Astrocyte (in vitro differentiated cells and primary cell): Measurements from ENCODE around the gene EXOSC3. TPM values are rescaled to one million over a fixed set of nuclear protein-coding genes. Genes with fewer than 3 reads are reported as not detected.

ENCODE experiments used
- DNase-seq: peaks from one replicate; pipeline ENCODE4 v3.0.0-alpha.2; 2010; ENCODE audit warnings: low read depth
- FAIRE-seq: peaks from 2 replicates; lab custom pipeline; 2011; peaks lifted over from hg19 to GRCh38; lab: Jason Lieb, UNC
- H2AFZ ChIP-seq: 2 replicates; pipeline ENCODE4 v1.6.0; 2012; ENCODE audit warnings: low read depth, low read length, inconsistent platforms
- H3K27ac ChIP-seq: 2 replicates; pipeline ENCODE4 v1.5.1; 2011; ENCODE audit warnings: low read depth, low read length, inconsistent platforms
- H3K27me3 ChIP-seq: 2 replicates; pipeline ENCODE4 v1.6.0; 2011; ENCODE audit warnings: low read length, inconsistent platforms; ENCODE audit not compliant: insufficient read depth
- H3K36me3 ChIP-seq: 2 replicates; pipeline ENCODE4 v1.5.1; 2011; ENCODE audit warnings: low read length, inconsistent platforms; ENCODE audit not compliant: insufficient read depth
- H3K4me1 ChIP-seq: 2 replicates; pipeline ENCODE4 v1.5.1; 2011; ENCODE audit warnings: low read length, inconsistent platforms; ENCODE audit not compliant: insufficient read depth
- H3K4me2 ChIP-seq: 2 replicates; pipeline ENCODE4 v1.6.0; 2012; ENCODE audit warnings: low read length, inconsistent platforms
- H3K4me3 ChIP-seq: 2 replicates; pipeline ENCODE4 v1.5.1; 2011; ENCODE audit warnings: low read depth, mild to moderate bottlenecking, low read length, inconsistent platforms; ENCODE audit not compliant: insufficient read depth
- H3K79me2 ChIP-seq: 2 replicates; pipeline ENCODE4 v1.6.0; 2012; ENCODE audit warnings: mild to moderate bottlenecking, low read length, inconsistent platforms; ENCODE audit not compliant: insufficient read depth
- H3K9ac ChIP-seq: 2 replicates; pipeline ENCODE4 v1.6.0; 2012; ENCODE audit warnings: mild to moderate bottlenecking, low read length, inconsistent platforms
- H3K9me3 ChIP-seq: 2 replicates; pipeline ENCODE4 v1.5.1; 2012; ENCODE audit warnings: low read depth, mild to moderate bottlenecking, low read length, inconsistent platforms; ENCODE audit not compliant: insufficient read depth
- H4K20me1 ChIP-seq: 2 replicates; pipeline ENCODE4 v1.6.0; 2012; ENCODE audit warnings: low read length, inconsistent platforms; ENCODE audit not compliant: insufficient read depth
- H3K27ac Mint-ChIP-seq: one replicate; pipeline ENCODE4 v1.8.0; 2021; ENCODE audit warnings: mild to moderate bottlenecking, mixed read lengths; ENCODE audit not compliant: unreplicated experiment
- H3K27me3 Mint-ChIP-seq: one replicate; pipeline ENCODE4 v1.8.0; 2021; ENCODE audit warnings: low read depth, mixed read lengths; ENCODE audit not compliant: unreplicated experiment
- H3K36me3 Mint-ChIP-seq: one replicate; pipeline ENCODE4 v1.8.0; 2021; ENCODE audit warnings: low read depth, mixed read lengths; ENCODE audit not compliant: unreplicated experiment
- H3K4me1 Mint-ChIP-seq: one replicate; pipeline ENCODE4 v1.8.0; 2021; ENCODE audit warnings: low read depth, mixed read lengths; ENCODE audit not compliant: unreplicated experiment
- H3K4me3 Mint-ChIP-seq: one replicate; pipeline ENCODE4 v1.8.0; 2021; ENCODE audit warnings: mild to moderate bottlenecking, moderate library complexity, mixed read lengths; ENCODE audit not compliant: unreplicated experiment
- H3K9me3 Mint-ChIP-seq: one replicate; pipeline ENCODE4 v1.8.0; 2021; ENCODE audit warnings: mild to moderate bottlenecking, mixed read lengths; ENCODE audit not compliant: unreplicated experiment
- EZH2 ChIP-seq: IDR thresholded peaks from 2 replicates; pipeline ENCODE4 v1.6.1; 2012; ENCODE audit warnings: mild to moderate bottlenecking, low read length, inconsistent platforms; ENCODE audit not compliant: insufficient read depth
- total RNA-seq: library from RNA; stranded (reverse); gene quantifications from 2 replicates; pipeline ENCODE4 v1.2.1, GENCODE V29; 2021
- TF ChIP-seq, protein P1 (sequence below): IDR thresholded peaks from 2 replicates; pipeline ENCODE4 v1.5.1; 2011; ENCODE audit warnings: low read depth, mild to moderate bottlenecking, inconsistent platforms, low read length, moderate library complexity; ENCODE audit not compliant: insufficient read depth

The EXOSC3 gene
- total RNA-seq, 1 donor from 2014 or later: 30.7 TPM

GRCh38 chr9:37730256-37730655 is 54.6 kb downstream of the EXOSC3 start:
- H3K36me3 Mint-ChIP-seq: no peaks in the 10 kb centered on the region
- peaks cover 39% of the 10 kb centered on the region for H3K27me3 Mint-ChIP-seq

More at GRCh38 chr9:37730256-37730655, 54.6 kb downstream of the EXOSC3 start:
- H3K27ac ChIP-seq: no peak overlapping the region
- DNase-seq (peak; percentile 10), FAIRE-seq (no peak)
- TF ChIP-seq EZH2: no peak
- TF ChIP-seq, protein P1, sequence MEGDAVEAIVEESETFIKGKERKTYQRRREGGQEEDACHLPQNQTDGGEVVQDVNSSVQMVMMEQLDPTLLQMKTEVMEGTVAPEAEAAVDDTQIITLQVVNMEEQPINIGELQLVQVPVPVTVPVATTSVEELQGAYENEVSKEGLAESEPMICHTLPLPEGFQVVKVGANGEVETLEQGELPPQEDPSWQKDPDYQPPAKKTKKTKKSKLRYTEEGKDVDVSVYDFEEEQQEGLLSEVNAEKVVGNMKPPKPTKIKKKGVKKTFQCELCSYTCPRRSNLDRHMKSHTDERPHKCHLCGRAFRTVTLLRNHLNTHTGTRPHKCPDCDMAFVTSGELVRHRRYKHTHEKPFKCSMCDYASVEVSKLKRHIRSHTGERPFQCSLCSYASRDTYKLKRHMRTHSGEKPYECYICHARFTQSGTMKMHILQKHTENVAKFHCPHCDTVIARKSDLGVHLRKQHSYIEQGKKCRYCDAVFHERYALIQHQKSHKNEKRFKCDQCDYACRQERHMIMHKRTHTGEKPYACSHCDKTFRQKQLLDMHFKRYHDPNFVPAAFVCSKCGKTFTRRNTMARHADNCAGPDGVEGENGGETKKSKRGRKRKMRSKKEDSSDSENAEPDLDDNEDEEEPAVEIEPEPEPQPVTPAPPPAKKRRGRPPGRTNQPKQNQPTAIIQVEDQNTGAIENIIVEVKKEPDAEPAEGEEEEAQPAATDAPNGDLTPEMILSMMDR: no peak
- H3K27ac Mint-ChIP-seq: no peak overlapping the region
- no peaks in the 10 kb centered on the region for H3K9me3 ChIP-seq
- H3K4me3 Mint-ChIP-seq: no peak overlapping the region
- H3K79me2 ChIP-seq: no peaks in the 10 kb centered on the region
- H3K4me1 ChIP-seq: no peaks in the 10 kb centered on the region
- H3K9me3 Mint-ChIP-seq: peaks cover 4% of the 10 kb centered on the region
- H3K4me2 ChIP-seq: no peak overlapping the region
- H4K20me1 ChIP-seq: no peaks in the 10 kb centered on the region
- no peaks in the 10 kb centered on the region for H3K36me3 ChIP-seq
- H2AFZ ChIP-seq: no peak overlapping the region
- no peak overlapping the region for H3K4me3 ChIP-seq
- H3K4me1 Mint-ChIP-seq: peaks cover 15% of the 10 kb centered on the region
- H3K27me3 ChIP-seq: peaks cover 42% of the 10 kb centered on the region
- no peak overlapping the region for H3K9ac ChIP-seq

Other genes with a start within 250 kb of the EXOSC3 start
- gene FBXO10, start 208.7 kb downstream of the EXOSC3 start, total RNA-seq: 11.7 and 12.7 TPM in 2 replicates
- gene TOMM5, start 192.5 kb downstream of the EXOSC3 start, total RNA-seq: 125 and 137 TPM in 2 replicates
- gene FRMPD1, start 134.1 kb downstream of the EXOSC3 start, total RNA-seq: 0.05 and 0.07 TPM in 2 replicates
- gene TRMT10B, start 31.3 kb downstream of the EXOSC3 start, total RNA-seq: 4.2 and 6.2 TPM in 2 replicates
- gene DCAF10, start 15.7 kb upstream of the EXOSC3 start, total RNA-seq: 22.3 and 24.2 TPM in 2 replicates
- gene SLC25A51, start 119.1 kb upstream of the EXOSC3 start, total RNA-seq: 37.1 and 39.6 TPM in 2 replicates